Trophoblast cell (in vitro differentiated cells and primary cell): ENCODE measurements around the gene CH25H.

Source experiments
- DNase-seq, 2 donors: peaks; one replicate each; pipeline ENCODE4 v3.0.0-alpha.2; 2016
- H2AFZ ChIP-seq: 2 replicates; pipeline ENCODE4 v1.6.1; 2013; ENCODE audit warnings: low read length, moderate library complexity, mild to moderate bottlenecking; ENCODE audit not compliant: insufficient read depth, poor library complexity
- H2AK5ac ChIP-seq: 2 replicates; pipeline ENCODE4 v1.6.1; 2013; ENCODE audit warnings: mild to moderate bottlenecking, low read length
- H2BK120ac ChIP-seq: 2 replicates; pipeline ENCODE4 v1.6.1; 2013; ENCODE audit warnings: low read length, mild to moderate bottlenecking, moderate library complexity; ENCODE audit not compliant: insufficient read depth, poor library complexity
- H2BK12ac ChIP-seq: 2 replicates; pipeline ENCODE4 v1.6.1; 2013; ENCODE audit warnings: mild to moderate bottlenecking, low read length, moderate library complexity
- H2BK5ac ChIP-seq: 2 replicates; pipeline ENCODE4 v1.6.1; 2013; ENCODE audit warnings: low read length, low read depth, moderate library complexity, mild to moderate bottlenecking; ENCODE audit not compliant: poor library complexity
- H3K14ac ChIP-seq: 2 replicates; pipeline ENCODE4 v1.6.1; 2013; ENCODE audit warnings: mild to moderate bottlenecking, low read length
- H3K18ac ChIP-seq: 2 replicates; pipeline ENCODE4 v1.6.1; 2013; ENCODE audit warnings: mild to moderate bottlenecking, low read length
- H3K23ac ChIP-seq: 2 replicates; pipeline ENCODE4 v1.6.1; 2013; ENCODE audit warnings: low read length
- H3K27ac ChIP-seq: 2 replicates; pipeline ENCODE4 v1.5.1; 2013; ENCODE audit warnings: low read depth, mild to moderate bottlenecking, inconsistent platforms, low read length, moderate library complexity
- H3K27me3 ChIP-seq: 2 replicates; pipeline ENCODE4 v1.6.1; 2013; ENCODE audit warnings: inconsistent platforms, mild to moderate bottlenecking, low read length, moderate library complexity; ENCODE audit not compliant: insufficient read depth
- H3K36me3 ChIP-seq, 2 experiments: 1 replicate in 1 of 2; 2 replicates in 1 of 2; pipeline ENCODE4 v1.6.1; 2013; ENCODE audit warnings: low read length in 2 of 2, mild to moderate bottlenecking in 2 of 2, moderate library complexity in 1 of 2; ENCODE audit not compliant: insufficient read depth in 2 of 2, control insufficient read depth in 1 of 2
- H3K4ac ChIP-seq: 2 replicates; pipeline ENCODE4 v1.6.1; 2013; ENCODE audit warnings: low read depth, mild to moderate bottlenecking, low read length, moderate library complexity
- H3K4me1 ChIP-seq, 2 experiments: 1 replicate in 1 of 2; 2 replicates in 1 of 2; pipeline ENCODE4 v1.6.1; 2013; ENCODE audit warnings: low read length in 2 of 2, mild to moderate bottlenecking in 2 of 2, moderate library complexity in 1 of 2; ENCODE audit not compliant: insufficient read depth in 2 of 2, control insufficient read depth in 1 of 2
- H3K4me2 ChIP-seq: 2 replicates; pipeline ENCODE4 v1.6.1; 2013; ENCODE audit warnings: inconsistent platforms, mild to moderate bottlenecking, low read length, moderate library complexity
- H3K4me3 ChIP-seq: 2 replicates; pipeline ENCODE4 v1.5.1; 2013; ENCODE audit warnings: mild to moderate bottlenecking, low read depth, low read length, inconsistent platforms
- H3K79me1 ChIP-seq: one replicate; pipeline ENCODE4 v1.6.1; 2013; ENCODE audit warnings: low read length
- H3K79me2 ChIP-seq: 2 replicates; pipeline ENCODE4 v1.6.1; 2013; ENCODE audit warnings: low read length, mild to moderate bottlenecking; ENCODE audit not compliant: control insufficient read depth, insufficient read depth, poor library complexity
- H3K9ac ChIP-seq: 2 replicates; pipeline ENCODE4 v1.6.1; 2013; ENCODE audit warnings: mild to moderate bottlenecking, low read length
- H3K9me3 ChIP-seq: 2 replicates; pipeline ENCODE4 v1.6.1; 2013; ENCODE audit warnings: low read depth, mild to moderate bottlenecking, control low read depth, inconsistent platforms, low read length; ENCODE audit not compliant: insufficient read depth
- H4K12ac ChIP-seq: 2 replicates; pipeline ENCODE4 v1.6.1; 2013; ENCODE audit warnings: low read depth, mild to moderate bottlenecking, low read length, moderate library complexity
- H4K8ac ChIP-seq: 2 replicates; pipeline ENCODE4 v1.6.1; 2013; ENCODE audit warnings: low read depth, mild to moderate bottlenecking, low read length, moderate library complexity
- H4K91ac ChIP-seq: one replicate; pipeline ENCODE4 v1.6.1; 2013; ENCODE audit warnings: low read depth, mild to moderate bottlenecking, low read length, moderate library complexity
- WGBS: extraction: QIAGEN DNeasy Blood & Tissue Kit; methylation state at CpG from one replicate; pipeline ENCODE4 v1.1.7; 2013; ENCODE audit warnings: missing lambda C conversion rate; ENCODE audit not compliant: insufficient read length, insufficient coverage; ENCODE audit errors: extremely low coverage; 5-methylcytosine and 5-hydroxymethylcytosine counted together

The CH25H gene

GRCh38 chr10:89252225-89252585 lies 45.1 kb upstream of the CH25H start:
- Histone ChIP-seq H2BK120ac (no peak overlapping the region), H2BK12ac (no peak overlapping the region), H3K4me1 (peaks cover 4% of the 10 kb centered on the region in 2 experiments), H3K9ac (no peak overlapping the region), H3K18ac (no peak overlapping the region), H3K79me1 (peaks cover 5% of the 10 kb centered on the region), H3K14ac (no peak overlapping the region), H4K12ac (no peak overlapping the region), H3K27ac (no peak overlapping the region), H4K91ac (no peak overlapping the region), H3K4me2 (peak overlapping the region; percentile 96), H4K8ac (no peak overlapping the region), H3K23ac (no peak overlapping the region), H3K36me3 (no peaks in the 10 kb centered on the region), H3K4me3 (no peak overlapping the region), H3K9me3 (peaks cover 5% of the 10 kb centered on the region), H3K79me2 (no peaks in the 10 kb centered on the region), H3K4ac (no peak overlapping the region), H2AK5ac (no peak overlapping the region), H2BK5ac (no peak overlapping the region), H2AFZ (no peak overlapping the region), H3K27me3 (no peaks in the 10 kb centered on the region)
- WGBS, result no CpG with 5 or more reads among the region's 2 CpGs
- no peak for DNase-seq

- Histone ChIP-seq H2BK12ac (no peak within 1 kb of the TSS), H3K23ac (no peak within 1 kb of the TSS), H3K27me3 (no peaks in the 10 kb centered on the region), H3K4me3 (peak within 1 kb of the TSS; percentile 94), H3K36me3 (no peaks in the 10 kb centered on the region), H3K79me1 (peaks cover 5% of the 10 kb centered on the region), H3K4me2 (peak within 1 kb of the TSS; percentile 96), H4K12ac (peak within 1 kb of the TSS; percentile 40), H3K9ac (peak within 1 kb of the TSS; percentile 36), H2AFZ (peak within 1 kb of the TSS; percentile 85), H3K9me3 (peaks cover 5% of the 10 kb centered on the region), H4K91ac (peak within 1 kb of the TSS; percentile 64), H3K14ac (peak within 1 kb of the TSS; percentile 65), H3K18ac (peak within 1 kb of the TSS; percentile 74), H2BK120ac (peak within 1 kb of the TSS; percentile 64), H2AK5ac (no peak within 1 kb of the TSS), H3K27ac (no peak within 1 kb of the TSS), H3K79me2 (no peaks in the 10 kb centered on the region), H3K4me1 (peaks cover 4% of the 10 kb centered on the region in 2 experiments), H2BK5ac (no peak within 1 kb of the TSS), H4K8ac (peak within 1 kb of the TSS; percentile 81), H3K4ac (peak within 1 kb of the TSS; percentile 33)
- peak; percentile 92 to 95 for DNase-seq
- no CpG with 5 or more reads among the region's 53 CpGs for WGBS
Observed at GRCh38 chr10:89251409-89252224, 44.5 kb upstream of the CH25H start, which contains the start of gene LIPA. LIPA (minus strand) TSS chr10:89251775; CDS start chr10:89247648, 4,127 bp downstream.

- Histone ChIP-seq H3K4me3 (peak overlapping the region; percentile 94), H2BK5ac (no peak overlapping the region), H2AK5ac (no peak overlapping the region), H2BK120ac (no peak overlapping the region), H3K18ac (peak overlapping the region; percentile 74), H4K91ac (no peak overlapping the region), H3K36me3 (no peaks in the 10 kb centered on the region), H2AFZ (peak overlapping the region; percentile 85), H3K9ac (no peak overlapping the region), H4K8ac (no peak overlapping the region), H3K79me2 (no peaks in the 10 kb centered on the region), H3K14ac (peak overlapping the region; percentile 13), H3K4me2 (peak overlapping the region; percentile 96), H3K23ac (no peak overlapping the region), H3K9me3 (peaks cover 5% of the 10 kb centered on the region), H2BK12ac (no peak overlapping the region), H3K4me1 (peaks cover 4% of the 10 kb centered on the region in 2 experiments), H3K79me1 (peaks cover 5% of the 10 kb centered on the region), H3K4ac (no peak overlapping the region), H3K27me3 (no peaks in the 10 kb centered on the region), H4K12ac (peak overlapping the region; percentile 40), H3K27ac (no peak overlapping the region)
- no CpG with 5 or more reads among the region's 13 CpGs for WGBS
- DNase-seq, result peak in 1 of 2 donors; percentile 4
Observed at GRCh38 chr10:89250865-89251408, 43.8 kb upstream of the CH25H start.

GRCh38 chr10:89248990-89249389 lies 41.9 kb upstream of the CH25H start:
- Histone ChIP-seq H3K9me3 (peaks cover 2% of the 10 kb centered on the region), H3K18ac (no peak overlapping the region), H3K4me1 (peaks cover 4% of the 10 kb centered on the region in 2 experiments), H2BK120ac (no peak overlapping the region), H3K27ac (no peak overlapping the region), H3K79me1 (peaks cover 5% of the 10 kb centered on the region), H3K4me3 (no peak overlapping the region), H3K79me2 (no peaks in the 10 kb centered on the region), H3K27me3 (no peaks in the 10 kb centered on the region), H2BK12ac (no peak overlapping the region), H2AK5ac (no peak overlapping the region), H3K14ac (no peak overlapping the region), H4K12ac (no peak overlapping the region), H3K9ac (no peak overlapping the region), H3K4me2 (no peak overlapping the region), H2BK5ac (no peak overlapping the region), H4K8ac (no peak overlapping the region), H3K4ac (no peak overlapping the region), H3K36me3 (no peaks in the 10 kb centered on the region), H3K23ac (no peak overlapping the region), H2AFZ (no peak overlapping the region), H4K91ac (no peak overlapping the region)
- no peak for DNase-seq
- no CpG with 5 or more reads among the region's 3 CpGs for WGBS
